ENCODE data around the gene BTBD9. TPM values are rescaled to one million over a fixed set of nuclear protein-coding genes. Genes with fewer than 3 reads are reported as not detected.

The BTBD9 gene
- total RNA-seq, 4 donors from 2014 or later: 17.3 to 50.3 (median 37.8) TPM

- TF ChIP-seq CTCF (IDR thresholded peaks at IDR 0.05) (no peak), POLR2A (IDR thresholded peaks at IDR 0.05) (no peak)
These were observed 17.2 kb upstream of the BTBD9 start for GRCh38 chr6:38656896-38657295.

DNA sequence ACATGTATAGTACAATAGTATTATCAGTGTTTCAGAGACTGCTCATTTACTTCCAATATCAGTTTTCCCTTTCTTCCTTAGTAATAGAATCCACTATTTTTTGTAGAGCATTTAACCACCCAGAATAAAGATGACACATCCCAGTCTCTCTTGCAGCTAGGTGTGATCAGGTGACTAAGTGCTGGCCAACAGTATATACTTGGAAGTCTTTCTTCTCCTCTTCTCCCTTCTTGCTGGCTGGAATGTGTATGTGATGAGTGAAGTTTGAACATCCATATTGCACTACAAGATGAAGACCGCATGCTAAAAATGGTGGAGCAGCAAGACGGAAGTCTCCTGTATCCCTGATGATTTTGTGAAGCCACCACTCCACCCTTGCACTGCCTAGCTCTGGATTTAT lies 14.5 kb upstream of the BTBD9 start:
- no peak overlapping the region for H3K4me3 ChIP-seq
- H3K27ac ChIP-seq: no peak overlapping the region
- no peaks in the 10 kb centered on the region for H3K27me3 ChIP-seq
- no peak for DNase-seq
- no peak for TF ChIP-seq POLR2A (IDR thresholded peaks at IDR 0.05)
- TF ChIP-seq CTCF (IDR thresholded peaks at IDR 0.05): no peak
- no peaks in the 10 kb centered on the region for H3K9me3 ChIP-seq
- H3K4me1 ChIP-seq: no peaks in the 10 kb centered on the region
- H3K36me3 ChIP-seq: no peaks in the 10 kb centered on the region

More at GRCh38 chr6:38656896-38657295, 17.2 kb upstream of the BTBD9 start:
- no peak for DNase-seq
- no peak overlapping the region for H3K4me3 ChIP-seq
- H3K27ac ChIP-seq: no peak overlapping the region
- no peaks in the 10 kb centered on the region for H3K36me3 ChIP-seq
- no peaks in the 10 kb centered on the region for H3K27me3 ChIP-seq
- no peaks in the 10 kb centered on the region for H3K9me3 ChIP-seq
- no peaks in the 10 kb centered on the region for H3K4me1 ChIP-seq

GRCh38 chr6:38651121-38651784 lies 11.5 kb upstream of the BTBD9 start:
- Histone ChIP-seq H3K4me1 (no peaks in the 10 kb centered on the region), H3K27ac (no peak overlapping the region), H3K9me3 (no peaks in the 10 kb centered on the region), H3K36me3 (no peaks in the 10 kb centered on the region), H3K4me3 (no peak overlapping the region), H3K27me3 (no peaks in the 10 kb centered on the region)
- no peak for DNase-seq
- no peak for TF ChIP-seq POLR2A (IDR thresholded peaks at IDR 0.05)

DNA sequence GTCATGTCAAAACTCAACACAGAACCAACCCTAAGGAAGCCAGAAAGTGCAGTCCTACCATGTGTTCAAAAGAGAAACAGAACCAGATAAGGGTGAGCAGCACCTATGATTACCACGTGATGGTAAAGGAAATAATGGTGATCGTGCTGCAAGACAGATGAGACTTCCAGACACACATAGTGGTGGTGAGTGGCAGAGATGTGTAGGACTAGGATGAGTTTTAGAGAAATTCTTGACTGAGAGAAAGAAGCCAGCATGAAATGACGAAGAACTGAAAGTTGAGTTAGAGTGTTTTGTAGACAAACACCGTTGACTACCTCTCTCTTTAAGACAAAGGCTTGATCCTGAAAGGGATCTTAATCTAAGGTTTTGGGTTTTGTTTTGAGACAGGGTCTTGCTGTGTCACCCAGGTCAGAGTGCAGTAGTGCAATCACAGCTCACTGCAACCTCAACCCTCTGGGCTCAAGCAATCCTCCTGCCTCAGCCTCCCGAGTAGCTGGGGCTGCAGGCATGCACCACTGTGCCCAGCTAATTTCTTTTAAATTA lies 10.6 kb upstream of the BTBD9 start:
- Histone ChIP-seq H3K9me3 (no peaks in the 10 kb centered on the region), H3K27ac (no peak overlapping the region), H3K36me3 (no peaks in the 10 kb centered on the region), H3K27me3 (no peaks in the 10 kb centered on the region), H3K4me3 (no peak overlapping the region), H3K4me1 (no peaks in the 10 kb centered on the region)
- no peak for DNase-seq
- TF ChIP-seq CTCF (IDR thresholded peaks at IDR 0.05) (no peak), POLR2A (IDR thresholded peaks at IDR 0.05) (no peak)

GRCh38 chr6:38649744-38650143 lies 10.0 kb upstream of the BTBD9 start:
- Histone ChIP-seq H3K9me3 (no peaks in the 10 kb centered on the region), H3K27me3 (no peaks in the 10 kb centered on the region), H3K4me1 (no peaks in the 10 kb centered on the region), H3K4me3 (no peak overlapping the region), H3K36me3 (no peaks in the 10 kb centered on the region), H3K27ac (no peak overlapping the region)
- TF ChIP-seq CTCF (IDR thresholded peaks at IDR 0.05): no peak
- DNase-seq: no peak

- DNase-seq: no peak
- H3K4me1 ChIP-seq: no peaks in the 10 kb centered on the region
- no peak overlapping the region for H3K4me3 ChIP-seq
- H3K27me3 ChIP-seq: no peaks in the 10 kb centered on the region
- H3K27ac ChIP-seq: no peak overlapping the region
- TF ChIP-seq CTCF (IDR thresholded peaks at IDR 0.05) (no peak), POLR2A (IDR thresholded peaks at IDR 0.05) (no peak)
- no peaks in the 10 kb centered on the region for H3K36me3 ChIP-seq
- H3K9me3 ChIP-seq: no peaks in the 10 kb centered on the region
These were observed 8.9 kb upstream of the BTBD9 start for GRCh38 chr6:38648629-38649028.

Measured in Peyer's patch (tissue), 4 donors.